ENCODE results near the gene ERMAP. TPM values are rescaled to one million over a fixed set of nuclear protein-coding genes. Genes with fewer than 3 reads are reported as not detected.
A peak's percentile ranks its signal among the peaks of the same experiment; 100 is the strongest.
"Not testable (repeated sequence)": the region's sequence is repeated elsewhere in the genome, so short reads cannot be mapped to it uniquely, and the experiment has no call there.

ERMAP gene
- total RNA-seq, 1 experiment from 2014 or later, result 8.8 TPM

DNA sequence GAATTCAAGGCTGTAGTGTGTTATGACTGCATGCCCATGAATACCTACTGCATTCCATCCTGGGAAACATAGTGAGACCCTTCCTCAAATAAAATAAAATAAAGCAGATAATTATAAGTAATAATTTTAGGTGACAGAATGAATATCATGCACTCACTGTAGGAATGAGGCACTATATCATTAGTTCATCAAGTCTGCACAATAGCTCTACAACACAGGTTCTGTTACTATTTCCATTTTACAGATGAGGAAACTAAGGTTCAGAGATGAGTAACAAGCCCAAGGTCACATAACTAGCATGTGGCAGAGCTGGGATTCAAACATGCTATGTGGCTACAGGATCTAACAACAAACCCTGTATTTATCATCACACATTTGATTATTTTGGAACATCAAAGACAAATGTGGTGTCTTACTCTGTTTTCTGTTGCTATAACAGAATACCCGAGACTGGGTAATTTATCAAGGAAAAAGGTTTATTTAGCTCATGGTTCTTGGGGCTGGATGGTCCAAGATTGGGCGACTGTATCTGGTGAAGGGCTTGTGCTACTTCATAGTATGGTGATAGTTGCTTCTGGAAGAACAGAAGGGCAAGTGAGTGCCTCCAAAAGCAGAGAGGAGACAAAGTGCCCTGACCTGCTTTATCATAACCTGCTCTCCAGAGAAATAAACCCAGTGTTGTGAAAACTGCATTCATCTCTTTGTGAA, 24.7 kb downstream of the ERMAP start:
- DNase-seq (ENCODE audit: low read depth), result no peak

DNA sequence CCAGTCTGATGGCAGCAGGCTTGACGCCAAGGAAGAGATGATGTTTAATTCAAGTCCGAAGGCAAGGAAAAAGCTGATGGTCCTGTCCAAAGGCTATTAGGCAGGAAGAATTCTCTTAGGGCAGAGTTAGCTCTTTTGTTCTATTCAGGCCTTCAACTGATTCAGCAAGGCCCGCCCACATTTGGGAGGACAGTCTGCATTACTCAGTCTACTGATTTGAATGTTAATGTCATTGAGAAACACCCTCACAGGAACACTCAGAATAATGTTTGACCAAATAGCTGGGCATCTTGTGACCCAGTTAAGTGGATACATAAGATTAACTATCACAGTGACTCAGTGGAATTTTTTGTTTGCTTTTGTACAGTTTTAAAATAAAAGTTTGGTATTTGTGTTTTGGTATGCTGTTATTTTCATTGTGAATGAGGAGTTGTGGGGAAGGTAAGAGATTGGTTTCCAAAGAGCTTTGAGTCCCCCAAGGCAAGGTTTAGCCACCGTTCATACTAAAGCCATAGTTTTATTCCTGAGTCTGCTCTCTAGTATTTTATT, 27.7 kb downstream of the ERMAP start:
- peak; percentile 29 for DNase-seq (ENCODE audit: low read depth)

DNA sequence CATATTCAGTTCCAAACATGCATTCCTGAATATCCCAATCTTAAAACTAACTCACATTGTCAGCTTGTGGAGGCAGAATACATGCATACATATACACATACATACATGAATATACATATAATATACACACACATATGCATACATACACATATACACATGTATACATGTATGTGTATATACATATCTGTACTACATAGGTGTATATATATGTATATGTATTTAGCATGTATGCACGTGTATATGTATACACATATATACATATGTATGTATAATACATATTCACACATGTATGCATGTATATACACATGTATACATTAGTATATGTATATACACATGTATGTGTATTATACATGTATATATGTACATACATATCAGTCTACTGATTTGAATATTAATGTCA, 28.3 kb downstream of the ERMAP start:
- DNase-seq (ENCODE audit: low read depth), result no peak

- no peak for DNase-seq (ENCODE audit: low read depth)
Observed at GRCh38 chr1:42845866-42846256, 28.9 kb downstream of the ERMAP start.

DNA sequence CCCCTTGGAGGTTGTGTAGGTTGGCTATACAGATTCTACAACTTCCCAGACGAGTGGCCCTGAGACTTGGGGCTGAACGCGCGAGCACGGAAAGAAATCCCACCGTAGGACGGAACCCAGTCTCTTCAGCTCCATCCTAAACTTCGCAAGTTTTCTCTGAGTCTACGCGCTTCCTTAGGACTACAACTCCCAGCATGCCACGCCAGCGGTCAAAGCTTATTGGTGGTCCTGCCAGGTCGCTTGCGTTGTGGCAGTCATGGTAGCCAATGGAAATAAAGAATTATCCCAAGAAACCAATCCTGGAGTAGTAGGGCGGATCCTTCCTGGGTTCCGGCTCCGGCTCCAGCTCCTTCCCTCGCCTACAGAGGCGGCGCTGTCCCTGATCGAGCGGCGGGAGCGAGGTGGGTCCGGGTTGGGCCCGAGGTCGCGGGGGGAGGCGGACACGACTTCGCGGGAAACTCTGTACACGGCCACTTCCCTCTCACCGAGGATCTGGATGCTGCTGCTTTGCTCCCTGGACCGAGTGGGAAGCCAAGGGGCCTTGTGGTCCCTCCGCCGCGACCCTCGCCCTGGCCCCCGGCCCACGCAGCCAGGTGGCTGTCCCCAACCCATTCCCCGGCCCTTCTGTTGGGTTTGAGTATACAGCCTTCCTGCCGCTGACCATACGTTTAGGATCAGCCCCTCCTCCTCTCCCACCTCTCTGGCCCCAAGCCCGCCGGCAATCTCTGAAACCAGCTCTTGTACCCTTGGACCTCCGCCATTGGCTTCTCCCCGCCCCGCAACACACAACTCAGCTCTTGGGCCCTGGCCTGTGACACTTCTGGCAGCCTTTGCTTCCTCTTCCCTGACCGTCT, 29.6 kb downstream of the ERMAP start, which contains the start of gene ZNF691:
TSS of gene ZNF691 (plus strand) at position 357 of the 854 bp plus-strand sequence. CDS start 3,046 bp downstream, outside the sequence.
- peak; percentile 96 for DNase-seq (ENCODE audit: low read depth)

DNA sequence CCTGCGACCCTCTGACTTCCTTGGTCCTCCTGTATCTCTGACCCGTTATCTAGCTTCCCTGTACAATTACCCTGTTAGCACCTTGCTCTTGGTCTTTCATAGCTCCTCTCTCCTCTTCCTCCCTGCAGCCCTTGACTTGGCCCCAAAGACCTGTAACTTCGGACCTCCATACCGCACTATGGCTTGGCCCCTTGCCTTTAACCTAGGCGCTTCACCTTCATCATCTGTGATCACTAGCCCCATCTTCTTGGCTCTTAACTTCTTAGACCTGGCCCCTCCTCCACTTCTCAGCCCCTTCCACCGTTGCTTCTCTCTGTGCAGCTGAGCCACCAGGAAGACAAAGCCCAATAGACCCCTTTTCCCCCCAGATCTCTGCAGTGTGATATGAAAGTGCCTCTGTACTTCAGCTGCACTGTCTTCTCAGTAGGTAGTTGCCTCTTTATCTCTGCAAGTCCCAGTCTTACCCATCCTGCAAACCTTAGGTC, 30.2 kb downstream of the ERMAP start:
- no peak for DNase-seq (ENCODE audit: low read depth)

GRCh38 chr1:42847721-42848460, 31.0 kb downstream of the ERMAP start:
- DNase-seq (ENCODE audit: low read depth), result no peak

DNA sequence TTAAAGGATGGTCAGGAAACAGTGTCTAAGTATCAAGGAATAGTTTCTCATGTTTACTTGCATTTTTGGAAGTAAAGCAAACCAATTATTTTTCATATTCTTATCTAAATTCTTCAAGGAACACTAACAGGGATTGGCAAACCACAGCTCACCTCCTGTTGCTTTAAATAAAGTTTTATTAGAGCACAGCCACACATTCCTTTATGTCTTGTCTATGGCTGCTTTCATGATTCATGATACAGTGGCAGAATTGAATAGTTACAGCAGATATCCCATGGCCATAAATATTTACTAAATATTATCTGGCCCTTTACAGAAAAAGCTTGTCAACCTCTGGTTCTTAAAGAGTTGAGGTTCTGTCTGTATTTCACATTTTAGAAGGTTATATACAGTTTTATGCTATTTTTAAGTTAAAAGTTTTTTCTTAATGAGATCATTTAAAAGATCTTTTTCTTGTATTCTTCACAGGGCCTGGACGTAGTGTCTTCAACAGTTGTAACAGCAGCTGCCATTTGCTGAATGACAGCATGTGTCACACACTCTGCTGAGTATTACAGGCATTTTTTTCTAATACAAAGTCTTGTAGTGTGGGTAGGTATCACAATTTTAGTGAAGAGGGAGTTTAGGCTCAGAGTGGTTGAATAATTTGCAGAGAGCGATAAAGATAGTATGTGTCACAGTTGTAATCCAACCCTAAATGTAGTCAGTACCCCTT, 32.1 kb downstream of the ERMAP start:
- peak; percentile 17 for DNase-seq (ENCODE audit: low read depth)

DNA sequence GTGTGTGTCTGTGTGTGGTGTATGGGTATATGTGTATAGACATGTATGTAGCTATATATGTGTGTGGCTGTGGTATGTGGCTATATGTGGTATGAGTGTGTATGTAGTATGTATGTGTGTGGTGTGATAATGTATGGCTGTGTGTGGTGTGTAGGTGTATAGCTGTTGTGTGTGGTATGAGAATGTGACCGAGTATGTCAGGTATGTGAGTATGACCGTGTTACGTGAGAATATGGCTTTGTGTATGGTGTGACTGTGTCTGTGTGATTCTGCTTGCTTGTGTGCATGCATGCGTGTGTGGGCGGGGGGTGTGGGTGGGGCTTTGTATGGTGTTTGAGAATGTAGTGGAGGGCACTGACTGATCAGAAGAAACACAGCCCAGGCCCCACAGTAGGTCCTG, 33.0 kb downstream of the ERMAP start:
- DNase-seq (ENCODE audit: low read depth), result no peak

GRCh38 chr1:42851420-42851819, 34.5 kb downstream of the ERMAP start:
- DNase-seq (ENCODE audit: low read depth), result no peak

DNA sequence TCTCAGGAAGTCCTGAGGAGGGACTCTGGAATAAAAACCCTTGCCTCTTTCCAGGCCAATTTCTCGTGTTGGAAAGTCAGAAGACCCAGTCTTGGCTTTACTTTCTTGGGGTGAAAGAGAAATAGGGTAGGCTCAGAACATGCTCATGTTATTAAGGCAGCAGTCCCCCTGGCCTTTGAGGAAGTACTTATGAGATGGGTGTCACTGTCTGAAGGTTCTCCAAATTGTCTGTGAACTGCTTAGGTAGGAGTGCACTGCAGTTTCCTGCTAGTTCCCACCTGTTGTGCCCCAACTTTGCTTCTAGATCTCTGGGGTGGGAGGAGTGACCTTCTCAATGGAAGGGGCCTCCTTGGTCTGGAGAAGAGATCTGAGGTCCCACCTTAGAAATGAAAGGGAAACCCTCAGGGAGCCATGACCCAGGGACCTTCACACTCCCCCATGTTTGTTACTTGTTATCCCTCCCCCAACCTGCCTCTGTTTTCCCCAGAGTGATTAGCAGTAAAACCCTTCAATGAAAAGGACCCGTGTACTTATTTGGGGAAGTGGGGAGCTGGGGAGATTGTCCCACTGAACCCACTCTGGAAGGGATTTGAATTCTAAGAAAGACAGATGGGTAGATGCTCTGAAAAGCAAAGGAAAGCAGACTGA, 35.2 kb downstream of the ERMAP start:
- DNase-seq (ENCODE audit: low read depth), result no peak

GRCh38 chr1:42852608-42852980, 35.7 kb downstream of the ERMAP start:
- no peak for DNase-seq (ENCODE audit: low read depth)

GRCh38 chr1:42853116-42853884, 36.4 kb downstream of the ERMAP start:
- no peak for DNase-seq (ENCODE audit: low read depth)

DNA sequence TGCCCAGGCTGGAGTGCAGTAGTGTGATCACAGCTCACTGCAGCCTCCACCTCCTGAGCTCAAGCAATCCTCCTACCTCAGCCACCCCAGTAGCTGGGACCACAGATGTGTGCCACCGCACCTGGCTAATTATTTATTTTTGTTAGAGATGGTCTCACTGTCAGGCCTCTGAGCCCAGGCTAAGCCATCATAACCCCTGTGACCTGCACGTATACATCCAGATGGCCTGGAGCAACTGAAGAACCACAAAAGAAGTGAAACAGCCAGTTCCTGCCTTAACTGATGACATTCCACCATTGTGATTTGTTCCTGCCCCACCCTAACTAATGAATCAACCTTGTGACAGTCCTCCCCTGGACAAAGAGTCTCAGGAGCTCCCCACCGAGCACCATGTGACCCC, 39.6 kb downstream of the ERMAP start:
- DNase-seq (ENCODE audit: low read depth), result not testable (repeated sequence)

DNA sequence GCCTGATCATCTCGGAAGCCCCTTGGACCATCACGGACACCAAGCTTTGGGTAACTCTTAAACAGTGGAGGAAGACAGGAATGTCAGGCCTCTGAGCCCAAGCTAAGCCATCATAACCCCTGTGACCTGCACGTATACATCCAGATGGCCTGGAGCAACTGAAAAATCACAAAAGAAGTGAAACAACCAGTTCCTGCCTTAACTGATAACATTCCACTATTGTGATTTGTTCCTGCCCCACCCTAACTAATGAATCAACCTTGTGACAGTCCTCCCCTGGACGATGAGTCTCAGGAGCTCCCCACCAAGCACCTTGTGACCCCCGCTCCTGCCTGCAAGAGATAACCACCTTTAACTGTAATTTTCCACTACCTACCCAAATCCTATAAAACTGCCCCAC, 42.4 kb downstream of the ERMAP start:
- not testable (repeated sequence) for DNase-seq (ENCODE audit: low read depth)

DNA sequence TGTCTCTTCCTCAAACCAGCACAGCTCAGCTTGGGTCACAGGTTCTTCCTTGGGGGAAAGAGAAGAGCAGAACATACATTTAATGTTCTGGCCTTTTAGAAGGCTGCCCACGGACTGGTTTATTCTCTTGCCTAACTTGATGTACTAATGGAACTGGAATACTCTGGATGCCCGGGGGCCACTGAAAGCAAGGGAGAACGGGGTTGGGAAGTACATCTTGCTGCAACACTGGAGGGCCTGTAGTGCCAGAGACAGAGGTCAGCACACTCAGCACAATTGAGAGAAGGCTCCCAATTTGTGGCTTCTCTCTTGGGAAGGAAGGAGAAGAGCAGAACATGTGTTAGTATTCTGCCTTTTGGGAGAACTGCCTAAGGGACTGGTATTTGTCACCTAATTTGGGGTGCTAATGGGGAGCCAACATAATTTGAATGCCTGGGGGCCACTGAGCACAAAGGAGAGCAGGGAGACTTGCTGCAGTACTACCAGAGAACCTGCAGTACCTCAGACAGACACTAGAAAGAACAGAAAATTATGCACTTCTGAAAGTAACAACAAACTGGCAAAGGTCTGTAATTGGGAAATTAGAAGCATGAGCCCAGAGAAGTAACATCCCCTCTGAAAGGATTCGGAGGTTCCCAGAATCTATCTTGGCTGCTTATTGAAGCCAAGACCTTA, 43.6 kb downstream of the ERMAP start:
- DNase-seq (ENCODE audit: low read depth), result no peak

GRCh38 chr1:42861014-42861399, 44.1 kb downstream of the ERMAP start:
- no peak for DNase-seq (ENCODE audit: low read depth)

DNA sequence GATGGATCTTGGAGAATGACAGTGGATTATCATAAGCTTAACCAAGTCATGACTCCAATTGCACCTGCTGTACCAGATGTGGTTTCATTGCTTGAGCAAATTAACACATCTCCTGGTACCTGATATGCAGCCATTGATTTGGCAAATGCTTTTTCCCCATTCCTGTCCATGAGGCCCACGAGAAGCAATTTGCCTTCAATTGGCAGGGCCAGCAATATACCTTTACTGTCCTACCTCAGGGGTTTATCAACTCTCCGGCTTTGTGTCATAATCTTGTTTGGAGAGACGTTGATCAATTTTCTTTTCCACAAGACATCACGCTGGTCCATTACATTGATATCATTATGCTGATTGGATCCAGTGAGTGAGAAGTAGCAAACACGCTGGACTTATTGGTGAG, 49.6 kb downstream of the ERMAP start:
- no peak for DNase-seq (ENCODE audit: low read depth)

DNA sequence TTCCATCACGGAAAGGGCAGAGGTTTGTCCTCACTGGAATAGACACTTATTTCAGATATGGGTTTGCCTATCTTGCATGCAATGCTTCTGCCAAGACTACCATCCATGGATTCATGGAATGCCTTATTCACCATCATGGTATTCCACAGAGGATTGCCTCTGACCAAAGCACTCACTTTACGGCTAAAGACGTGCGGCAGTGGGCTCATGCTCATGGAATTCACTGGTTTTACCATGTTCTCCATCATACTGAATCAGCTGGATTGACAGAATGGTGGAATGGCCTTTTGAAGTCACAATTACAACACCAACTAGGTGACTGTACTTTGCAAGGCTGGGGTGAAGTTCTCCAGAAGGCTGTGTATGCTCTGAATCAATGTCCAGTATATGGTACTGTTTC, 51.5 kb downstream of the ERMAP start:
- peak; percentile 14 for DNase-seq (ENCODE audit: low read depth)

Data from LHCN-M2 (cell line).